SK-N-SH treated with all-trans-retinoic acid at 6 μM for 48 hours (cell line): ENCODE data around the gene KCMF1.

Experiments
- ATAC-seq: fragments of 200-7000 bp; cut with Tn5 transposase; 3 replicates; pipeline ENCODE4 v1.9.1; 2020; ENCODE audit warnings: mild to moderate bottlenecking, moderate library complexity
- ARNTL ChIP-seq: fragments of 450-650 bp; formaldehyde crosslinking; IDR thresholded peaks from 2 replicates; pipeline ENCODE4 v1.5.0; 2020; ENCODE audit warnings: low read depth, mild to moderate bottlenecking, moderate library complexity, borderline replicate concordance
- BACH2 ChIP-seq: fragments of 250-450 bp; sonication (Bioruptor Pico); IDR thresholded peaks from 2 replicates; pipeline ENCODE4 v1.9.0; 2021; ENCODE audit warnings: mild to moderate bottlenecking, borderline replicate concordance
- CSDC2 ChIP-seq: fragments of 250-450 bp; sonication (Bioruptor Pico); IDR thresholded peaks from 2 replicates; pipeline ENCODE4 v1.5.0; 2020; ENCODE audit warnings: mild to moderate bottlenecking, moderate library complexity
- CSRNP3 ChIP-seq: fragments of 250-450 bp; sonication (Bioruptor Pico); IDR thresholded peaks from 2 replicates; pipeline ENCODE4 v1.5.1; 2021; ENCODE audit warnings: mild to moderate bottlenecking, moderate library complexity
- ESRRG ChIP-seq: fragments of 250-450 bp; sonication (Bioruptor Pico); IDR thresholded peaks from 2 replicates; pipeline ENCODE4 v1.6.1; 2021; ENCODE audit warnings: mild to moderate bottlenecking
- ISL1 ChIP-seq: fragments of 250-450 bp; sonication (Bioruptor Pico); IDR thresholded peaks from 2 replicates; pipeline ENCODE4 v2.1.2; 2022; ENCODE audit warnings: mild to moderate bottlenecking, moderate library complexity
- OSR1 ChIP-seq: fragments of 250-450 bp; sonication (Bioruptor Pico); IDR thresholded peaks from 2 replicates; pipeline ENCODE4 v1.8.0; 2022; ENCODE audit warnings: moderate library complexity, mild to moderate bottlenecking, inconsistent platforms
- PATZ1 ChIP-seq: fragments of 250-450 bp; sonication (Bioruptor Pico); IDR thresholded peaks from 2 replicates; pipeline ENCODE4 v1.8.0; 2020; ENCODE audit warnings: mild to moderate bottlenecking, moderate library complexity, borderline replicate concordance
- RARB ChIP-seq: fragments of 250-450 bp; sonication (Bioruptor Pico); IDR thresholded peaks from 2 replicates; pipeline ENCODE4 v1.8.0; 2021; ENCODE audit warnings: mild to moderate bottlenecking, moderate library complexity
- SNAI2 ChIP-seq: fragments of 250-450 bp; sonication (Bioruptor Pico); IDR thresholded peaks from 2 replicates; pipeline ENCODE4 v1.5.0; 2020; ENCODE audit warnings: mild to moderate bottlenecking, moderate library complexity
- TCF4 ChIP-seq: fragments of 250-450 bp; sonication (Bioruptor Pico); IDR thresholded peaks from 2 replicates; pipeline ENCODE4 v1.8.0; 2021; ENCODE audit warnings: mild to moderate bottlenecking, moderate library complexity, borderline replicate concordance
- TOX ChIP-seq: fragments of 250-450 bp; sonication (Bioruptor Pico); IDR thresholded peaks from 2 replicates; pipeline ENCODE4 v1.8.0; 2021; ENCODE audit warnings: mild to moderate bottlenecking, moderate library complexity, borderline replicate concordance
- TSHZ2 ChIP-seq: fragments of 250-450 bp; sonication (Bioruptor Pico); IDR thresholded peaks from 2 replicates; pipeline ENCODE4 v1.5.0; 2020; ENCODE audit warnings: mild to moderate bottlenecking, moderate library complexity
- ZC3H10 ChIP-seq: fragments of 250-450 bp; sonication (Bioruptor Pico); IDR thresholded peaks from 2 replicates; pipeline ENCODE4 v1.5.1; 2021; ENCODE audit warnings: mild to moderate bottlenecking, moderate library complexity
- ZFP3 ChIP-seq: fragments of 250-450 bp; sonication (Bioruptor Pico); IDR thresholded peaks from 2 replicates; pipeline ENCODE4 v1.5.0; 2020; ENCODE audit warnings: mild to moderate bottlenecking, moderate library complexity
- ZFP30 ChIP-seq: fragments of 450-650 bp; formaldehyde crosslinking; IDR thresholded peaks from 2 replicates; pipeline ENCODE4 v1.5.0; 2022; ENCODE audit warnings: mild to moderate bottlenecking, moderate library complexity
- ZNF565 ChIP-seq: fragments of 450-650 bp; formaldehyde crosslinking; conservative IDR thresholded peaks from 2 replicates; pipeline ENCODE4 v1.5.0; 2020; ENCODE audit warnings: low read depth, mild to moderate bottlenecking, moderate library complexity
- ZNF70 ChIP-seq: fragments of 450-650 bp; formaldehyde crosslinking; IDR thresholded peaks from 2 replicates; pipeline ENCODE4 v1.5.0; 2020; ENCODE audit warnings: mild to moderate bottlenecking, moderate library complexity
- TF ChIP-seq, protein P1 (sequence below): fragments of 250-450 bp; sonication (Bioruptor Pico); IDR thresholded peaks from 2 replicates; pipeline ENCODE4 v1.8.0; 2021; ENCODE audit warnings: low read depth, mild to moderate bottlenecking, moderate library complexity, borderline replicate concordance
- TF ChIP-seq, protein P2 (sequence below): fragments of 250-450 bp; sonication (Bioruptor Pico); IDR thresholded peaks from 2 replicates; pipeline ENCODE4 v1.5.1; 2020; ENCODE audit warnings: low read depth, mild to moderate bottlenecking, moderate library complexity

The KCMF1 gene

GRCh38 chr2:85073033-85073432 lies 102.1 kb downstream of the KCMF1 start:
- no peak for TF ChIP-seq RARB (CRISPR knock-in tag)
- TF ChIP-seq, protein P1, sequence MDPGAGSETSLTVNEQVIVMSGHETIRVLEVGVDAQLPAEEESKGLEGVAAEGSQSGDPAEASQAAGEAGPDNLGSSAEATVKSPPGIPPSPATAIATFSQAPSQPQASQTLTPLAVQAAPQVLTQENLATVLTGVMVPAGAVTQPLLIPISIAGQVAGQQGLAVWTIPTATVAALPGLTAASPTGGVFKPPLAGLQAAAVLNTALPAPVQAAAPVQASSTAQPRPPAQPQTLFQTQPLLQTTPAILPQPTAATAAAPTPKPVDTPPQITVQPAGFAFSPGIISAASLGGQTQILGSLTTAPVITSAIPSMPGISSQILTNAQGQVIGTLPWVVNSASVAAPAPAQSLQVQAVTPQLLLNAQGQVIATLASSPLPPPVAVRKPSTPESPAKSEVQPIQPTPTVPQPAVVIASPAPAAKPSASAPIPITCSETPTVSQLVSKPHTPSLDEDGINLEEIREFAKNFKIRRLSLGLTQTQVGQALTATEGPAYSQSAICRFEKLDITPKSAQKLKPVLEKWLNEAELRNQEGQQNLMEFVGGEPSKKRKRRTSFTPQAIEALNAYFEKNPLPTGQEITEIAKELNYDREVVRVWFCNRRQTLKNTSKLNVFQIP (CRISPR knock-in tag): no peak
- no peak for TF ChIP-seq ARNTL (CRISPR knock-in tag)
- no peak for TF ChIP-seq TOX (CRISPR knock-in tag)
- no peak for ATAC-seq

GRCh38 chr2:85076618-85077274 lies 105.8 kb downstream of the KCMF1 start:
- TF ChIP-seq ZNF565 (CRISPR knock-in tag) (no peak), TOX (CRISPR knock-in tag) (no peak), ZFP30 (no peak), RARB (CRISPR knock-in tag) (no peak), ZNF70 (no peak), ZFP3 (CRISPR knock-in tag) (no peak), ISL1 (no peak), CSDC2 (CRISPR knock-in tag) (no peak)
- TF ChIP-seq, protein P1 (CRISPR knock-in tag): no peak
- ATAC-seq: no peak

GRCh38 chr2:85077859-85078419 lies 107.0 kb downstream of the KCMF1 start:
- TF ChIP-seq, protein P2, sequence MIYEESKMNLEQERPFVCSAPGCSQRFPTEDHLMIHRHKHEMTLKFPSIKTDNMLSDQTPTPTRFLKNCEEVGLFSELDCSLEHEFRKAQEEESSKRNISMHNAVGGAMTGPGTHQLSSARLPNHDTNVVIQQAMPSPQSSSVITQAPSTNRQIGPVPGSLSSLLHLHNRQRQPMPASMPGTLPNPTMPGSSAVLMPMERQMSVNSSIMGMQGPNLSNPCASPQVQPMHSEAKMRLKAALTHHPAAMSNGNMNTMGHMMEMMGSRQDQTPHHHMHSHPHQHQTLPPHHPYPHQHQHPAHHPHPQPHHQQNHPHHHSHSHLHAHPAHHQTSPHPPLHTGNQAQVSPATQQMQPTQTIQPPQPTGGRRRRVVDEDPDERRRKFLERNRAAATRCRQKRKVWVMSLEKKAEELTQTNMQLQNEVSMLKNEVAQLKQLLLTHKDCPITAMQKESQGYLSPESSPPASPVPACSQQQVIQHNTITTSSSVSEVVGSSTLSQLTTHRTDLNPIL (CRISPR knock-in tag): no peak
- TF ChIP-seq ZFP30 (no peak), ESRRG (CRISPR knock-in tag) (no peak), SNAI2 (CRISPR knock-in tag) (no peak)
- no peak for ATAC-seq

DNA sequence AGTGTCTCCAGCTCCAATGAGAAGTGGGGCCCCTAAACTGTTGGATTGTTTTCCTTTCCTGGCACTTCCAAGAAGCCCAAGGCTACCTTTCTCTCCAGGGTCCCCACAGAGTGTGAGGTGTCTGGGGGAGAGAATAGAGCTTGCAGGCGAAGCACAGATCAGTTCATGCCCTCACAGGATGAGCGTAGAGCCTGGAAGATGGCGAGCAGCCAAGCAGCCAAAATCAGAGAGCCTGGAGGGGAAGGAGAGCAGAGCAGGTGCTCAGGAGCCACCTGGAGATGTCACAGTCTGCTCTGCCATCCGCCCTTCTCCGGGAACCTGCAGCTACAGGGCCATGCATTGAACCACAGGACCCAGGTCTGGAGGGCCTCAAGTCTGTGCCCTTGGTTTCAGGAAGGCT lies 107.6 kb downstream of the KCMF1 start:
- TF ChIP-seq SNAI2 (CRISPR knock-in tag): no peak
- TF ChIP-seq ESRRG (CRISPR knock-in tag): no peak
- no peak for TF ChIP-seq ARNTL (CRISPR knock-in tag)
- no peak for TF ChIP-seq BACH2 (CRISPR knock-in tag)
- no peak for TF ChIP-seq TSHZ2 (CRISPR knock-in tag)
- no peak for TF ChIP-seq TCF4 (CRISPR knock-in tag)
- no peak for TF ChIP-seq ZNF565 (CRISPR knock-in tag)
- no peak for TF ChIP-seq CSDC2 (CRISPR knock-in tag)

GRCh38 chr2:85083092-85083491 lies 112.1 kb downstream of the KCMF1 start:
- ATAC-seq: no peak
- TF ChIP-seq ESRRG (CRISPR knock-in tag): no peak
- no peak for TF ChIP-seq OSR1
- no peak for TF ChIP-seq BACH2 (CRISPR knock-in tag)
- no peak for TF ChIP-seq ARNTL (CRISPR knock-in tag)
- TF ChIP-seq ZFP3 (CRISPR knock-in tag): no peak
- TF ChIP-seq PATZ1 (CRISPR knock-in tag): no peak
- TF ChIP-seq, protein P2 (CRISPR knock-in tag): no peak
- no peak for TF ChIP-seq CSRNP3 (CRISPR knock-in tag)
- TF ChIP-seq ZC3H10: no peak
- TF ChIP-seq CSDC2 (CRISPR knock-in tag): no peak
- TF ChIP-seq ZNF565 (CRISPR knock-in tag): no peak

More for the DNA sequence above, 107.6 kb downstream of the KCMF1 start:
- no peak for ATAC-seq
